Measurements from ENCODE around the gene DCDC2C. TPM values are rescaled to one million over a fixed set of nuclear protein-coding genes. Genes with fewer than 3 reads are reported as not detected.

The DCDC2C gene
- total and polyA plus RNA-seq, 2 of the 4 experiments (the other 2 are of a cell fraction), result not detected

GRCh38 chr2:3769766-3770165 lies 66.4 kb downstream of the DCDC2C start:
- H4K91ac ChIP-seq (ENCODE audit: insufficient read depth, low read depth, low read length), result peak overlapping the region; percentile 46; the same call in 1 of the 2 replicates
- H4K8ac ChIP-seq (ENCODE audit: low read depth in 2 of 2, low read length in 2 of 2), result peak overlapping the region in 1 of 2 experiments; percentile 78; a peak in 1 of 4 replicates
- BruUV-seq (replicated peaks), result no TSS peak
- POLR2A ChIA-PET (ENCODE audit: unreplicated experiment), result no interaction called here
- no peak overlapping the region for H3K23ac ChIP-seq (ENCODE audit: low read depth, low read length)
- peak overlapping the region; percentile 2 for H2AFZ ChIP-seq (replicated peaks; ENCODE audit: low read length, poor library complexity)
- H4K20me1 ChIP-seq (ENCODE audit: insufficient read depth, low read length), result no peaks in the 10 kb centered on the region
- H3K56ac ChIP-seq (ENCODE audit: extremely low read depth, insufficient read depth, low read length), result no peak overlapping the region
- H3K9ac ChIP-seq (ENCODE audit: low read depth, low read length), result no peak overlapping the region
- CTCF ChIA-PET, result interaction anchor here (1.6 kb wide), 1 partner anchor 11 kb away, joined by 4 read pairs; no protein-coding TSS in a partner anchor
- ATAC-seq (ENCODE audit: low read depth), result peak; percentile 87
- H3K9me1 ChIP-seq (ENCODE audit: insufficient read depth, low read length), result no peaks in the 10 kb centered on the region
- DNase-seq, result peak; percentile 17
- H2BK20ac ChIP-seq (ENCODE audit: low read depth, low read length), result no peak overlapping the region
- no peaks in the 10 kb centered on the region for H3K9me3 ChIP-seq (ENCODE audit: control insufficient read depth, insufficient read depth, low read length)
- H3K4me1 ChIP-seq (ENCODE audit: control insufficient read depth, insufficient read depth, low read length), result peaks cover 4% of the 10 kb centered on the region; the same call in 1 of the 2 replicates
- intact Hi-C loops (cut with micrococcal nuclease), result no loop called here
- no peak overlapping the region for H2BK5ac ChIP-seq (ENCODE audit: low read depth, low read length, poor library complexity, severe bottlenecking)
- in situ Hi-C loops (cut with MboI; ENCODE audit: low sequenced_read_pairs), result no loop called here
- no peaks in the 10 kb centered on the region for H3K27me3 ChIP-seq (ENCODE audit: control insufficient read depth, insufficient read depth, low read length)
- no peak overlapping the region for H3K4me2 ChIP-seq (ENCODE audit: low read depth, low read length)
- TF ChIP-seq RAD21 (IDR thresholded peaks at IDR 0.05; ENCODE audit: low read length), result no peak
- TF ChIP-seq CEBPB (IDR thresholded peaks at IDR 0.05; ENCODE audit: low read depth, low read length), result 0 out of 2 replicates have a peak, but pooled peaks have one; percentile 14
- no peak for TF ChIP-seq MXI1 (IDR thresholded peaks at IDR 0.05; ENCODE audit: borderline replicate concordance, low read depth, low read length)
- H2BK120ac ChIP-seq (ENCODE audit: low read depth, low read length), result peak overlapping the region; percentile 83; the same call in 1 of the 2 replicates
- H3K27ac ChIP-seq (ENCODE audit: insufficient read depth, low read length), result no peak overlapping the region
- no peak overlapping the region for H4K5ac ChIP-seq (ENCODE audit: low read depth, low read length)
- WGBS, 2 experiments (ENCODE audit: extremely low coverage in 2 of 2, insufficient read length in 1 of 2), result no CpG with 5 or more reads among the region's 3 CpGs
- no peak overlapping the region for H3K14ac ChIP-seq (replicated peaks; ENCODE audit: low read depth, low read length)
- no peak overlapping the region for H3K4ac ChIP-seq (ENCODE audit: low read depth, low read length)
- no peak overlapping the region for H2AK9ac ChIP-seq (replicated peaks; ENCODE audit: low read depth, low read length, poor library complexity)
- no peak overlapping the region for H2BK15ac ChIP-seq (ENCODE audit: low read depth, low read length)
- no peak overlapping the region for H3K18ac ChIP-seq (ENCODE audit: low read depth, low read length)
- no peak overlapping the region for H2AK5ac ChIP-seq (ENCODE audit: low read depth, low read length)
- H3K36me3 ChIP-seq (ENCODE audit: control insufficient read depth, insufficient read depth, low read length), result no peaks in the 10 kb centered on the region
- no peaks in the 10 kb centered on the region for H3K79me1 ChIP-seq (ENCODE audit: low read depth in 1 of 2, low read length in 2 of 2)
- no peak overlapping the region for H3K4me3 ChIP-seq (ENCODE audit: insufficient read depth, low read depth, low read length)
- dilution Hi-C loops (cut with HindIII; ENCODE audit: low sequenced_read_pairs, unreplicated experiment), result no loop called here
